ENCODE results near the gene LTB.

- TF ChIP-seq KLF16 (IDR thresholded peaks at IDR 0.05) (no peak), TFE3 (CRISPR knock-in tag; IDR thresholded peaks at IDR 0.05) (no peak), CAMTA2 (CRISPR knock-in tag; conservative IDR thresholded peaks at IDR 0.05) (no peak), BMI1 (IDR thresholded peaks at IDR 0.05; ENCODE audit: low read length) (no peak), POLR2A (conservative IDR thresholded peaks at IDR 0.05) (no peak), MITF (IDR thresholded peaks at IDR 0.05) (no peak), SIX5 (IDR thresholded peaks at IDR 0.05; ENCODE audit: borderline replicate concordance in 1 of 2, insufficient read depth in 1 of 2, low read depth in 1 of 2, low read length in 2 of 2) (no peak)
Measured at GRCh38 chr6:31617010-31617409, 34.8 kb upstream of the LTB start.

Measured in K562 (cell line).